Thyroid gland (tissue), 4 donors: Measurements from ENCODE around the gene SUOX.
A peak's percentile ranks its signal among the peaks of the same experiment; 100 is the strongest.

Experiments used
- CTCF ChIP-seq, 6 experiments: fragments of 200-600 bp in 3 of 6; fragments of 450-650 bp in 3 of 6; sonication (generic) in 3 of 6; IDR thresholded peaks; one replicate each; pipeline ENCODE4 v1.5.1; 2016 to 2019; ENCODE audit warnings: antibody characterized with exemption in 6 of 6, mild to moderate bottlenecking in 2 of 6, inconsistent platforms in 1 of 6, moderate library complexity in 1 of 6
- POLR2A ChIP-seq, 2 donors: fragments of 450-650 bp; IDR thresholded peaks; one replicate each; pipeline ENCODE4 v1.6.1; 2017; ENCODE audit warnings: antibody characterized with exemption in 2 of 2, mild to moderate bottlenecking in 2 of 2, moderate library complexity in 1 of 2

- TF ChIP-seq CTCF (IDR thresholded peaks at IDR 0.05) (peak in 3 of 6 experiments; percentile 14 to 61 (median 45)), POLR2A (IDR thresholded peaks at IDR 0.05) (peak in 1 of 2 donors; percentile 88)
These were observed 44.7 kb downstream of the SUOX start, which contains the start of gene RPS26 for GRCh38 chr12:56041552-56042429.
